K562 (cell line): ENCODE data around the gene SNX27. TPM values are rescaled to one million over a fixed set of nuclear protein-coding genes. Genes with fewer than 3 reads are reported as not detected.
A peak's percentile ranks its signal among the peaks of the same experiment; 100 is the strongest.

Experiments
- ATAC-seq: fragments of 200-7000 bp; cut with Tn5 transposase; 3 replicates; pipeline ENCODE4 v1.9.1; 2020; ENCODE audit warnings: moderate library complexity
- BruUV-seq: library from RNA; stranded (reverse); fragments of 400-500 nt; replicated peaks from 2 replicates; lab custom pipeline; 2021; lab: Mats Ljungman, UMichigan
- CTCF ChIA-PET: fragments of 300-600 bp; formaldehyde crosslinking; extraction: SDS; loops from one replicate; lab custom pipeline; 2021; ENCODE audit warnings: low intra/inter-chr PET ratio; lab: Yijun Ruan, JAX
- POLR2A ChIA-PET: fragments of 300-600, 350-650 bp; sonication (Branson Sonifier 250); formaldehyde crosslinking; extraction: SDS; loops from one replicate; lab custom pipeline; 2021; ENCODE audit warnings: antibody characterized with exemption, inconsistent platforms; lab: Yijun Ruan, JAX
- DNase-seq, 4 experiments: peaks; one replicate each; pipeline versions ENCODE4 v3.0.0 to v3.0.0-alpha.2; 2011 to 2018; ENCODE audit warnings: low spot score in 3 of 4, mixed read lengths in 3 of 4; ENCODE audit errors: extremely low read depth in 1 of 4
- FAIRE-seq: peaks from 2 replicates; lab custom pipeline; 2011; peaks lifted over from hg19 to GRCh38; lab: Jason Lieb, UNC
- H2AFZ ChIP-seq: 2 replicates; pipeline ENCODE4 v1.6.0; 2011; ENCODE audit warnings: low read depth, low read length, control low read depth, inconsistent platforms
- H3K27ac ChIP-seq: fragments of 200-600 bp; 3 replicates; pipeline ENCODE4 v1.8.0; 2011; ENCODE audit warnings: low read depth, mild to moderate bottlenecking, control low read depth, inconsistent platforms, low read length, moderate library complexity, mixed read lengths; ENCODE audit errors: extremely low read depth
- H3K27me3 ChIP-seq, 2 experiments: fragments of 300-600 bp in 1 of 2; 2 replicates in 1 of 2; 3 replicates in 1 of 2; pipeline versions ENCODE4 v1.6.0 to v1.8.0; 2011; ENCODE audit warnings: inconsistent platforms in 2 of 2, low read length in 2 of 2, mild to moderate bottlenecking in 1 of 2, mixed read lengths in 1 of 2, moderate library complexity in 1 of 2; ENCODE audit not compliant: control insufficient read depth in 2 of 2, insufficient read depth in 2 of 2
- H3K36me3 ChIP-seq: fragments of 300-600 bp; 3 replicates; pipeline ENCODE4 v1.8.0; 2011; ENCODE audit warnings: mild to moderate bottlenecking, low read length, inconsistent platforms; ENCODE audit not compliant: control insufficient read depth, insufficient read depth
- H3K4me1 ChIP-seq, 2 experiments: fragments of 200-600 bp in 1 of 2; replicated peaks in 1 of 2; 2 replicates in 1 of 2; 3 replicates in 1 of 2; pipeline versions ENCODE4 v1.5.1 to v1.8.0; 2011; ENCODE audit warnings: inconsistent platforms in 2 of 2, low read length in 2 of 2, mild to moderate bottlenecking in 1 of 2, mixed read lengths in 1 of 2, moderate library complexity in 1 of 2; ENCODE audit not compliant: control insufficient read depth in 2 of 2, insufficient read depth in 2 of 2
- H3K4me2 ChIP-seq: 2 replicates; pipeline ENCODE4 v1.6.1; 2011; ENCODE audit warnings: low read length, control low read depth, inconsistent platforms, mixed read lengths; ENCODE audit not compliant: insufficient read depth
- H3K4me3 ChIP-seq: fragments of 200-600 bp; sonication (generic), shearing (Covaris generic); 2 replicates; pipeline ENCODE4 v1.5.1; 2016; ENCODE audit warnings: control low read depth, inconsistent platforms
- H3K79me2 ChIP-seq: fragments of 200-600 bp; 3 replicates; pipeline ENCODE4 v1.8.0; 2011; ENCODE audit warnings: low read length, inconsistent platforms; ENCODE audit not compliant: control insufficient read depth, insufficient read depth
- H3K9ac ChIP-seq, 2 experiments: 2 replicates each; pipeline versions ENCODE4 v1.6.0 to v1.6.1; 2011; ENCODE audit warnings: low read depth in 2 of 2, low read length in 2 of 2, control low read depth in 1 of 2, inconsistent platforms in 1 of 2, mild to moderate bottlenecking in 1 of 2, mixed read lengths in 1 of 2; ENCODE audit not compliant: insufficient read depth in 1 of 2
- H3K9me1 ChIP-seq: one replicate; pipeline ENCODE4 v1.6.0; 2011; ENCODE audit warnings: inconsistent platforms, mild to moderate bottlenecking, low read length, moderate library complexity; ENCODE audit not compliant: control insufficient read depth, insufficient read depth
- H3K9me3 ChIP-seq: replicated peaks from 2 replicates; pipeline ENCODE4 v1.5.1; 2011; ENCODE audit warnings: low read depth, low read length, inconsistent platforms; ENCODE audit not compliant: control insufficient read depth, insufficient read depth
- H4K20me1 ChIP-seq: replicated peaks from 2 replicates; pipeline ENCODE4 v1.6.1; 2011; ENCODE audit warnings: low read length, inconsistent platforms, mixed read lengths; ENCODE audit not compliant: control insufficient read depth, insufficient read depth
- CBFA2T2 ChIP-seq: fragments of 450-650 bp; conservative IDR thresholded peaks from 2 replicates; pipeline ENCODE4 v1.6.1; 2017; ENCODE audit warnings: mild to moderate bottlenecking
- EP300 ChIP-seq: IDR thresholded peaks from 2 replicates; pipeline ENCODE4 v1.6.1; 2012; ENCODE audit warnings: low read length, improper control_type of control experiment
- PHB ChIP-seq: fragments of 250-450 bp; sonication (Bioruptor Pico); IDR thresholded peaks from 2 replicates; pipeline ENCODE4 v1.5.0; 2021
- RAD51 ChIP-seq: fragments of 450-650 bp; IDR thresholded peaks from 2 replicates; pipeline ENCODE4 v1.7.1; 2016; ENCODE audit warnings: low read depth, mild to moderate bottlenecking, borderline replicate concordance
- TFAM ChIP-seq: fragments of 250-450 bp; sonication (Bioruptor Pico); conservative IDR thresholded peaks from 2 replicates; pipeline ENCODE4 v1.5.0; 2021; ENCODE audit warnings: mild to moderate bottlenecking, moderate library complexity
- YBX1 ChIP-seq: fragments of 450-650 bp; IDR thresholded peaks from 2 replicates; pipeline ENCODE4 v1.7.1; 2016; ENCODE audit warnings: mild to moderate bottlenecking
- ZKSCAN8 ChIP-seq: fragments of 200-800 bp; sonication (Bioruptor generic); IDR thresholded peaks from 2 replicates; pipeline ENCODE4 v1.6.1; 2016; ENCODE audit warnings: missing genetic modification characterization, missing compliant biosample characterization
- ZNF696 ChIP-seq: fragments of 250-450 bp; sonication (Bioruptor Pico); conservative IDR thresholded peaks from 2 replicates; pipeline ENCODE4 v1.4.0; 2020; ENCODE audit warnings: mild to moderate bottlenecking, moderate library complexity
- WGBS: fragments of 100-300 bp; shearing (Covaris generic); methylation state at CpG from one replicate; pipeline ENCODE4 v1.1.6; 2016; ENCODE audit warnings: low coverage, mixed read lengths; ENCODE audit not compliant: insufficient coverage; ENCODE audit errors: missing lambda C conversion rate; 5-methylcytosine and 5-hydroxymethylcytosine counted together
- in situ Hi-C: fragments of 300-500 bp; cut with MboI; formaldehyde crosslinking; loops from 4 replicates; pipeline ENCODE4 v1.15.0; 2018; ENCODE audit warnings: inconsistent platforms, mixed read lengths
- intact Hi-C: fragments of 100-400 bp; cut with micrococcal nuclease; formaldehyde crosslinking; loops from 2 replicates; pipeline ENCODE4 v1.14.2; 2022
- polyA plus RNA-seq, 8 experiments: library from polyadenylated mRNA; depleted of rRNA in 4 of 8; stranded (reverse) in 5 of 8; unstranded in 3 of 8; fragments of >200 nt; fragmentation: Nextera tagmentation in 2 of 8; fragmentation: Illumina TruSeq in 1 of 8; extraction: Ambion mirVana in 2 of 8; extraction: Trizol in 1 of 8; gene quantifications; 2 replicates each; pipeline versions ENCODE4 v1.2.1 to v1.2.3, GENCODE V29; 2011 to 2014; ENCODE audit warnings: inconsistent platforms in 1 of 8, missing spikeins in 1 of 8
- total RNA-seq, 7 experiments: library from RNA; depleted of rRNA in 6 of 7; stranded (reverse); fragments of >200 nt in 6 of 7; fragmentation: Illumina TruSeq in 2 of 7; extraction: Trizol in 2 of 7; gene quantifications; 2 replicates each; pipeline versions ENCODE4 v1.2.1 to v1.2.3, GENCODE V29; 2011 to 2021; ENCODE audit warnings: low replicate concordance in 1 of 7
- TF ChIP-seq, protein P1 (sequence below): sonication (generic); formaldehyde crosslinking; IDR thresholded peaks from 2 replicates; pipeline ENCODE4 v1.8.0; 2022; ENCODE audit warnings: mild to moderate bottlenecking, missing genetic modification reagents
- TF ChIP-seq, protein P2 (sequence below): fragments of 450-650 bp; IDR thresholded peaks from 2 replicates; pipeline ENCODE4 v1.6.1; 2016; ENCODE audit warnings: borderline replicate concordance
- TF ChIP-seq, protein P3 (sequence below): fragments of 450-650 bp; formaldehyde crosslinking; IDR thresholded peaks from 2 replicates; pipeline ENCODE4 v1.4.0; 2022; ENCODE audit warnings: missing genetic modification characterization

SNX27 gene
- total and polyA plus RNA-seq, 9 of the 15 experiments (the other 6 are each of a cell fraction or from before 2014, with no cell fraction given), result 4.5 to 18.7 (median 10.1) TPM

DNA sequence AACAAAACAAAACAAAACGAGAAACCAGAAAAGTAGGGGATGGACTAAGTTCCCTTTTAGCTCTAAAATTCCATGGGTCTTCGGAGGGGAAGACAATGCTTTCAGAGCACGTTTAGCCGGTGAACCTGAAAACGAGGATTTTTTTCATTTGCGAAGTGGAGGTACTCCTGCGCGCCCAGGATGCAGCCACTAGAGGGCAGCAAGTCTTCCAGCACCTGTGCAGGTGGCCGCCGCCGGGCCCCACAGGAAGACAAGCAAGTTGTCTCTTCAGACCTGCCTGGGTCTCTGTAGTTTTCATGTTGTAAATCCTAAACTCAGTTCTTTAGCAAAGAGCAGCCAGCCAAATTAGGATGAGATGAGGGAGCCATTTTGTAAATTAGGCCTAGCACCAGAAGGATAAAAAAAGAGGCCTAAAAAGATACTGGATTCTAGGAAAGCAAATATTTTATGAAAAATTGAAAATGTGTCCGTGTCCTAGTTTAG, 17.7 kb upstream of the SNX27 start (continued):
- TF ChIP-seq, protein P1, sequence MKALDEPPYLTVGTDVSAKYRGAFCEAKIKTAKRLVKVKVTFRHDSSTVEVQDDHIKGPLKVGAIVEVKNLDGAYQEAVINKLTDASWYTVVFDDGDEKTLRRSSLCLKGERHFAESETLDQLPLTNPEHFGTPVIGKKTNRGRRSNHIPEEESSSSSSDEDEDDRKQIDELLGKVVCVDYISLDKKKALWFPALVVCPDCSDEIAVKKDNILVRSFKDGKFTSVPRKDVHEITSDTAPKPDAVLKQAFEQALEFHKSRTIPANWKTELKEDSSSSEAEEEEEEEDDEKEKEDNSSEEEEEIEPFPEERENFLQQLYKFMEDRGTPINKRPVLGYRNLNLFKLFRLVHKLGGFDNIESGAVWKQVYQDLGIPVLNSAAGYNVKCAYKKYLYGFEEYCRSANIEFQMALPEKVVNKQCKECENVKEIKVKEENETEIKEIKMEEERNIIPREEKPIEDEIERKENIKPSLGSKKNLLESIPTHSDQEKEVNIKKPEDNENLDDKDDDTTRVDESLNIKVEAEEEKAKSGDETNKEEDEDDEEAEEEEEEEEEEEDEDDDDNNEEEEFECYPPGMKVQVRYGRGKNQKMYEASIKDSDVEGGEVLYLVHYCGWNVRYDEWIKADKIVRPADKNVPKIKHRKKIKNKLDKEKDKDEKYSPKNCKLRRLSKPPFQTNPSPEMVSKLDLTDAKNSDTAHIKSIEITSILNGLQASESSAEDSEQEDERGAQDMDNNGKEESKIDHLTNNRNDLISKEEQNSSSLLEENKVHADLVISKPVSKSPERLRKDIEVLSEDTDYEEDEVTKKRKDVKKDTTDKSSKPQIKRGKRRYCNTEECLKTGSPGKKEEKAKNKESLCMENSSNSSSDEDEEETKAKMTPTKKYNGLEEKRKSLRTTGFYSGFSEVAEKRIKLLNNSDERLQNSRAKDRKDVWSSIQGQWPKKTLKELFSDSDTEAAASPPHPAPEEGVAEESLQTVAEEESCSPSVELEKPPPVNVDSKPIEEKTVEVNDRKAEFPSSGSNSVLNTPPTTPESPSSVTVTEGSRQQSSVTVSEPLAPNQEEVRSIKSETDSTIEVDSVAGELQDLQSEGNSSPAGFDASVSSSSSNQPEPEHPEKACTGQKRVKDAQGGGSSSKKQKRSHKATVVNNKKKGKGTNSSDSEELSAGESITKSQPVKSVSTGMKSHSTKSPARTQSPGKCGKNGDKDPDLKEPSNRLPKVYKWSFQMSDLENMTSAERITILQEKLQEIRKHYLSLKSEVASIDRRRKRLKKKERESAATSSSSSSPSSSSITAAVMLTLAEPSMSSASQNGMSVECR (CRISPR knock-in tag), result no peak

DNA sequence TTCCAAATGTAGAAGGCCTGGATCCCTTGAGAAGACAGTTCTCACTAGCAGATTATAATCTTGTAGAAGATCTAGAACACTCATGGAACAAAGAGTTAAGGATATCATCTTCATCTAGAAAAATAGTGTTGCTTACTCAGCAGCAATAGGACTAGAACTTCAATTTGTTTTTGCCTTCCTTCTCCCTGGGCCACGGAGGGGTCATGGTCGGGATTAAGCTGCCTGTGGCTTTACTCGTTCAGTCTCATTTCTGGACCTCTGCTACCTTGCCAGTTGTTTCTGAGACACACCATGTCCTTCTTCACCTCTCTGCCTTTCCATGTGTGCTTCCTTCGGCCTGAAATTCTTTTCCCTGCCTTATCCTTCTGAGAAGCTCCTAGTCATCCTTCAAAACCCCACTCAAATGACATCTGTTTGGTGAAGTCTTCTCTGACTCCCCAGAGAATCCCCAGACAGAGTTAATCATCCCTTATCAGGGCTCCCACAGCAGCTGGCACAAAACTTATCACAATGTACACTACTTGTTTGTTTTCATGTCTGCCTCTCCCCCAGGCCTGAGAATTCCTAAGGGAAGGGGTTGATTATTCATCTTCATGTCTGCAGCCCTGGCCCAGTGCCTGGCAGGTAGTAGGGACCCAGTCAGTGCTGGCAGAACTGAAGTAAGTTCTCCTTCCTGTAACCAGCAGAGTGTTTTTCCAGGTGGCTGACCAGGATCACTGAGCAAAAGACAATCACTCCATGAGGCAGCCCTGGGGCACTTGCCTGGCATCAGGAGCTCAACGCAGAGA, 15.5 kb upstream of the SNX27 start:
- Histone ChIP-seq H3K9me3 (no peaks in the 10 kb centered on the region), H3K4me3 (no peak overlapping the region), H3K4me2 (peak overlapping the region; percentile 73), H3K27me3 (no peaks in the 10 kb centered on the region), H4K20me1 (no peaks in the 10 kb centered on the region; the same call in 1 of the 2 replicates), H3K9ac (no peak overlapping the region; a peak in 1 of 4 replicates), H3K27ac (peak overlapping the region; percentile 55; the same call in 1 of the 3 replicates), H3K79me2 (no peaks in the 10 kb centered on the region), H3K9me1 (no peaks in the 10 kb centered on the region), H3K36me3 (no peaks in the 10 kb centered on the region), H3K4me1 (peaks cover 11 to 17% of the 10 kb centered on the region in 2 experiments), H2AFZ (no peak overlapping the region; the same call in 1 of the 2 replicates)
- 2% methylated on average over 5 of the region's 5 CpGs for WGBS
- DNase-seq (peak; percentile 83 to 89 (median 85)), ATAC-seq (peak; percentile 83), FAIRE-seq (peak; percentile 98)
- ChIA-PET CTCF (no interaction called here), POLR2A (interaction anchor here (0.6 to 2.1 kb wide), 9 partner anchors 9 to 1119 kb away, joined by 3 to 9 read pairs (median 4); partner anchors contain the start of gene SNX27)
- BruUV-seq, result no TSS peak
- in situ Hi-C loops, result no loop called here
- intact Hi-C loops, result loop anchor here (10.0 kb wide), 1 partner anchor 142 kb away; the partner anchor contains the start of gene POGZ
- no peak for TF ChIP-seq PHB (CRISPR knock-in tag)
- TF ChIP-seq ZNF696 (CRISPR knock-in tag), result no peak
- peak; percentile 79; the same call in 1 of the 2 replicates for TF ChIP-seq ZKSCAN8 (CRISPR knock-in tag)
- peak; percentile 98 for TF ChIP-seq CBFA2T2
- TF ChIP-seq, protein P2, sequence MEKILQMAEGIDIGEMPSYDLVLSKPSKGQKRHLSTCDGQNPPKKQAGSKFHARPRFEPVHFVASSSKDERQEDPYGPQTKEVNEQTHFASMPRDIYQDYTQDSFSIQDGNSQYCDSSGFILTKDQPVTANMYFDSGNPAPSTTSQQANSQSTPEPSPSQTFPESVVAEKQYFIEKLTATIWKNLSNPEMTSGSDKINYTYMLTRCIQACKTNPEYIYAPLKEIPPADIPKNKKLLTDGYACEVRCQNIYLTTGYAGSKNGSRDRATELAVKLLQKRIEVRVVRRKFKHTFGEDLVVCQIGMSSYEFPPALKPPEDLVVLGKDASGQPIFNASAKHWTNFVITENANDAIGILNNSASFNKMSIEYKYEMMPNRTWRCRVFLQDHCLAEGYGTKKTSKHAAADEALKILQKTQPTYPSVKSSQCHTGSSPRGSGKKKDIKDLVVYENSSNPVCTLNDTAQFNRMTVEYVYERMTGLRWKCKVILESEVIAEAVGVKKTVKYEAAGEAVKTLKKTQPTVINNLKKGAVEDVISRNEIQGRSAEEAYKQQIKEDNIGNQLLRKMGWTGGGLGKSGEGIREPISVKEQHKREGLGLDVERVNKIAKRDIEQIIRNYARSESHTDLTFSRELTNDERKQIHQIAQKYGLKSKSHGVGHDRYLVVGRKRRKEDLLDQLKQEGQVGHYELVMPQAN, result no peak
- TF ChIP-seq TFAM (CRISPR knock-in tag), result no peak
- no peak for TF ChIP-seq YBX1
- peak; percentile 97 for TF ChIP-seq EP300
- TF ChIP-seq, protein P3, sequence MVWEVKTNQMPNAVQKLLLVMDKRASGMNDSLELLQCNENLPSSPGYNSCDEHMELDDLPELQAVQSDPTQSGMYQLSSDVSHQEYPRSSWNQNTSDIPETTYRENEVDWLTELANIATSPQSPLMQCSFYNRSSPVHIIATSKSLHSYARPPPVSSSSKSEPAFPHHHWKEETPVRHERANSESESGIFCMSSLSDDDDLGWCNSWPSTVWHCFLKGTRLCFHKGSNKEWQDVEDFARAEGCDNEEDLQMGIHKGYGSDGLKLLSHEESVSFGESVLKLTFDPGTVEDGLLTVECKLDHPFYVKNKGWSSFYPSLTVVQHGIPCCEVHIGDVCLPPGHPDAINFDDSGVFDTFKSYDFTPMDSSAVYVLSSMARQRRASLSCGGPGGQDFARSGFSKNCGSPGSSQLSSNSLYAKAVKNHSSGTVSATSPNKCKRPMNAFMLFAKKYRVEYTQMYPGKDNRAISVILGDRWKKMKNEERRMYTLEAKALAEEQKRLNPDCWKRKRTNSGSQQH (CRISPR knock-in tag), result no peak
- no peak for TF ChIP-seq RAD51
